DOHH2 (cell line): ENCODE data around the gene USH1G.
A peak's percentile ranks its signal among the peaks of the same experiment; 100 is the strongest.

ENCODE experiments used
- H3F3A ChIP-seq: fragments of 200-600 bp; sonication (generic), shearing (Covaris generic); 2 replicates; pipeline ENCODE4 v1.6.0; 2016; ENCODE audit warnings: antibody characterized with exemption, mild to moderate bottlenecking; ENCODE audit not compliant: control insufficient read depth, insufficient read depth
- H3K27ac ChIP-seq: fragments of 200-600 bp; sonication (generic); 2 replicates; pipeline ENCODE4 v1.5.1; 2014; ENCODE audit warnings: low read depth, mild to moderate bottlenecking, low read length, moderate library complexity
- H3K27me3 ChIP-seq: fragments of 200-600 bp; sonication (generic); 2 replicates; pipeline ENCODE4 v1.6.1; 2014; ENCODE audit warnings: mild to moderate bottlenecking, low read length, mixed read lengths; ENCODE audit not compliant: control insufficient read depth
- H3K36me3 ChIP-seq: fragments of 200-600 bp; sonication (generic); 2 replicates; pipeline ENCODE4 v1.6.1; 2014; ENCODE audit warnings: mild to moderate bottlenecking, low read length, moderate library complexity, mixed read lengths; ENCODE audit not compliant: control insufficient read depth
- H3K4me1 ChIP-seq: fragments of 200-600 bp; sonication (generic); 2 replicates; pipeline ENCODE4 v1.6.1; 2014; ENCODE audit warnings: mild to moderate bottlenecking, low read length, mixed read lengths; ENCODE audit not compliant: control insufficient read depth
- H3K4me2 ChIP-seq: fragments of 200-600 bp; sonication (generic); 2 replicates; pipeline ENCODE4 v1.6.0; 2014; ENCODE audit warnings: mild to moderate bottlenecking, low read length, moderate library complexity
- H3K4me3 ChIP-seq: fragments of 200-600 bp; sonication (generic); 2 replicates; pipeline ENCODE4 v1.5.1; 2014; ENCODE audit warnings: mild to moderate bottlenecking, low read length, mixed read lengths
- H3K79me2 ChIP-seq: fragments of 200-600 bp; sonication (generic); 2 replicates; pipeline ENCODE4 v1.6.1; 2014; ENCODE audit warnings: mild to moderate bottlenecking, low read length, mixed read lengths; ENCODE audit not compliant: control insufficient read depth
- H3K9me2 ChIP-seq: fragments of 200-600 bp; sonication (generic); replicated peaks from 2 replicates; pipeline ENCODE4 v1.6.1; 2014; ENCODE audit warnings: mild to moderate bottlenecking, low read length, mixed read lengths; ENCODE audit not compliant: control insufficient read depth
- H3K9me3 ChIP-seq: fragments of 200-600 bp; sonication (generic); 2 replicates; pipeline ENCODE4 v1.6.1; 2014; ENCODE audit warnings: antibody characterized with exemption, low read length, mixed read lengths; ENCODE audit not compliant: control insufficient read depth, insufficient read depth
- H4K20me1 ChIP-seq: fragments of 200-600 bp; sonication (generic); 2 replicates; pipeline ENCODE4 v1.6.0; 2014; ENCODE audit warnings: low read depth, mild to moderate bottlenecking, antibody characterized with exemption, low read length, moderate library complexity; ENCODE audit not compliant: control insufficient read depth, insufficient read depth
- EZH2phosphoT487 ChIP-seq: fragments of 200-600 bp; sonication (generic); IDR thresholded peaks from 2 replicates; pipeline ENCODE4 v1.6.1; 2017; ENCODE audit warnings: borderline replicate concordance, mild to moderate bottlenecking, antibody characterized with exemption, low read length, moderate library complexity, mixed read lengths
- TF ChIP-seq, protein P1 (sequence below): fragments of 200-600 bp; sonication (generic); IDR thresholded peaks from one replicate; pipeline ENCODE4 v1.5.1; 2014; ENCODE audit warnings: antibody characterized with exemption, mild to moderate bottlenecking, low read depth, low read length; ENCODE audit not compliant: poor library complexity, severe bottlenecking

The USH1G gene

DNA sequence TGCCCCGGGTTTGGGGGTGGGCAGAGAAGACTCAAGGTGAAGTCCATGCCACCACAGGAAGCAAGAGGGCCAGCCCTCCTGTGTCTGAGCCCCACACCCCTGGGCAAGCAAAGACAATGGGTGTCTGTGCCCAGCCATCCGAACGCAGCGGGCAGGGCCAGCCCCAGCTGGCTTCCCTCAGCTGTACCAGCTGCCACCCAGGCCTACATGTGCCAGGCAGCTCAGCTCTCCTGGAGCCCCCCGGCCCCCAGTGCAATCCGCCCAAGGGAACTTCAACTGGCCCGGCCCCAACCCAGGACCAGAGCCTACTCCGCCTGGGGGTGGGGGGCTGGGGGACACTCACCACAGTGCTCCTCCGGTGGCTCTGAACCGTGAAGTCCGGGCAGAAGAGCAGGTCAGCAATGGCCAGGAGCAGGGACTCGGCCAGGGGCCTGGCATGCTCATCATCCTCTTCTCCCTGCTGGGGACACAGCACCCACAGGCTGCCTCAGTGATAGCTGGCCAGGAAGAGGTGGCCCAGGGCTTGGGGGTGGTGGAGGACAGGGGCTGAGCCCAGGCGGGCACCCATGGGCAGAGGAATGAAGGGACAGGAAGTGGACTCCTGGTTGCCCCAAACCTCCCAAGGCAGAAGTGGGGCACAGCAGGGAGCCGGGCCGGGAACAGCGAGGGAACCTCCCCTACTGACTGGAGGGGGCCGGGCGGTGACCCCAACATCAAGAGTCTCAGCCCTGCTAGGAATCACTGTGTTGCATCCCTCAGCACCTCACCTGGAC lies 39.8 kb upstream of the USH1G start:
- TF ChIP-seq, protein P1, sequence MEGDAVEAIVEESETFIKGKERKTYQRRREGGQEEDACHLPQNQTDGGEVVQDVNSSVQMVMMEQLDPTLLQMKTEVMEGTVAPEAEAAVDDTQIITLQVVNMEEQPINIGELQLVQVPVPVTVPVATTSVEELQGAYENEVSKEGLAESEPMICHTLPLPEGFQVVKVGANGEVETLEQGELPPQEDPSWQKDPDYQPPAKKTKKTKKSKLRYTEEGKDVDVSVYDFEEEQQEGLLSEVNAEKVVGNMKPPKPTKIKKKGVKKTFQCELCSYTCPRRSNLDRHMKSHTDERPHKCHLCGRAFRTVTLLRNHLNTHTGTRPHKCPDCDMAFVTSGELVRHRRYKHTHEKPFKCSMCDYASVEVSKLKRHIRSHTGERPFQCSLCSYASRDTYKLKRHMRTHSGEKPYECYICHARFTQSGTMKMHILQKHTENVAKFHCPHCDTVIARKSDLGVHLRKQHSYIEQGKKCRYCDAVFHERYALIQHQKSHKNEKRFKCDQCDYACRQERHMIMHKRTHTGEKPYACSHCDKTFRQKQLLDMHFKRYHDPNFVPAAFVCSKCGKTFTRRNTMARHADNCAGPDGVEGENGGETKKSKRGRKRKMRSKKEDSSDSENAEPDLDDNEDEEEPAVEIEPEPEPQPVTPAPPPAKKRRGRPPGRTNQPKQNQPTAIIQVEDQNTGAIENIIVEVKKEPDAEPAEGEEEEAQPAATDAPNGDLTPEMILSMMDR, result no peak
- no peak for TF ChIP-seq EZH2phosphoT487
- no peak overlapping the region for H3K27ac ChIP-seq
- H3K9me2 ChIP-seq, result no peaks in the 10 kb centered on the region
- H4K20me1 ChIP-seq, result no peaks in the 10 kb centered on the region
- no peaks in the 10 kb centered on the region for H3K9me3 ChIP-seq
- H3K4me1 ChIP-seq, result peaks cover 9% of the 10 kb centered on the region
- no peaks in the 10 kb centered on the region for H3F3A ChIP-seq
- no peaks in the 10 kb centered on the region for H3K79me2 ChIP-seq
- no peaks in the 10 kb centered on the region for H3K36me3 ChIP-seq
- peaks cover 2% of the 10 kb centered on the region; the same call in 1 of the 2 replicates for H3K27me3 ChIP-seq
- no peak overlapping the region for H3K4me3 ChIP-seq
- H3K4me2 ChIP-seq, result no peak overlapping the region

DNA sequence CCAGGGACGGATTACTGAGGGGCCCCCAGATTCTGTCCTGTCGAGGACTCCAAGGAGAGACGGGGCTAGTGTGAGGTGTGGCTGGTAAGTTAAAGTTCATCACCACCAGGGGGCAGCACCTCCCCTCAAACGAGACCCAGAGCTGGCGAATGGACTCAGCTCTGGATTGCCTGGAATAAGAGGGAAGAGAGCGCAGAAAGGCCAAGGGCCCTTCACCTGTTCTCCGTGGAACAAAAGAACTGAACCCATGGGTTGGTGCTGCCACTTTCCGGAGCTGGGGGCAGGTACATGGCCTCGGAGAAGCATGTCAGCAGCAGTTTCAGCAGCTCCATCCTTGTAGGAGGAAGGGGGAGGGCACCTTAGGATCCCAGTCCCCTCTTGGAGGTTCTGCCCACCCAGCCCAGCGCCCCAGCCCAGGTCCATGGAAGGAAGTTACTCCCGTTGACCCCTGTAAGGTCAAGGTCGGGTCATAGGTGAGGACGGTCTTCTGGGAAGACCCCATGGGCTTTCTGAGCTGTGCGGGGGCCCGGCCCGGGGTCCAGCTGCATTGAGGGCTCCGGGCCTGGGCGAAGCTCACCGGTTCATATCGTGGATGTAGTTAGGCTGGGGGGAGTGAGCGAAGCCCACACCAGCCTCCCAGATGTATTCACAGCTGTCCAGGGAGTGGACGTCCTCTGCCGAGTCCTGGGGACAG lies 38.7 kb upstream of the USH1G start:
- no peak overlapping the region for H3K4me3 ChIP-seq
- H3K9me3 ChIP-seq, result no peaks in the 10 kb centered on the region
- no peak for TF ChIP-seq EZH2phosphoT487
- TF ChIP-seq, protein P1, result peak; percentile 85
- no peaks in the 10 kb centered on the region for H3K79me2 ChIP-seq
- H3F3A ChIP-seq, result no peaks in the 10 kb centered on the region
- no peak overlapping the region for H3K4me2 ChIP-seq
- no peak overlapping the region for H3K27ac ChIP-seq
- H4K20me1 ChIP-seq, result no peaks in the 10 kb centered on the region
- H3K4me1 ChIP-seq, result peaks cover 9% of the 10 kb centered on the region
- no peaks in the 10 kb centered on the region for H3K36me3 ChIP-seq
- H3K9me2 ChIP-seq, result no peaks in the 10 kb centered on the region
- peaks cover 2% of the 10 kb centered on the region; the same call in 1 of the 2 replicates for H3K27me3 ChIP-seq

DNA sequence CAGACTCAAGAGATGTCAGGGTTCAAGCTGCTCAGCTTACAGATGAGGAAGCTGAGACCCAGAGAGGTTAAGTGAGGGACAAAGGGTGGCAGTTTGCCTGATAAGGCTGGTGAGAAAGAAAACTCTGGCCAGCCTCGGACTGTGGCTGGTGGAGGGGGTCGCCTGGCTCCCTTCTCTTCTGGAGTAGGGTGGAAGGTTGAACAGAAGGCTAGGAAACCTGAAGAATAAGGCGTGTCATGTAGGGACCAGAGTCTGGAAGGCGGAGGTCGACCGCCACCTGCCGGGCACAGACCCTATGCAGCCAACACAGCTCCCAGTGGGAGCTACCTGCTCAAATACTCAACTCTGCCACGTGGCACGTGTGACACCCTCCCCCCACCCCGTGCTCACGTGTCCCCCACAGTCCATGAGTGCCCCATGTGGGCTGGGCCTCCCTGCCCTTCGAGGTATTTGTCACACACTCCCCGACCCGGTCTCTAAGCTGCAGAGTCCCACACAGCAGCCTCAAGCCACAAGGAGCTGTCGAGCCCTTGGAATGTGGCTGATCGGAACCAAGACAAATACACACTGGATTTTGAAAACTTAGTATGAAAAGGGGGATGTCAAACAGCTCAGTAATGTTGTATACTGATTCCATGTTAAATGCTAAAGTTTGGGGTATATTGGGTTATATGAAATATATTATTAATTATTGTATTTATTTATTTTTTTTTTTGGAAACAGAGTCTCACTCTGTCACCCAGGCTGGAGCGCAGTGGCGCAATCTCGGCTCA lies 37.7 kb upstream of the USH1G start:
- H3K4me2 ChIP-seq, result peak overlapping the region; percentile 78
- H3K4me1 ChIP-seq, result peaks cover 9% of the 10 kb centered on the region

More for the DNA sequence above, 37.7 kb upstream of the USH1G start:
- Histone ChIP-seq H3K9me2 (no peaks in the 10 kb centered on the region), H3K4me3 (peak overlapping the region; percentile 44; the same call in 1 of the 2 replicates), H3K9me3 (no peaks in the 10 kb centered on the region), H3K27me3 (peaks cover 2% of the 10 kb centered on the region; the same call in 1 of the 2 replicates), H3K27ac (no peak overlapping the region), H4K20me1 (no peaks in the 10 kb centered on the region), H3F3A (no peaks in the 10 kb centered on the region), H3K79me2 (no peaks in the 10 kb centered on the region), H3K36me3 (no peaks in the 10 kb centered on the region)
- TF ChIP-seq EZH2phosphoT487, result no peak
- TF ChIP-seq, protein P1, result peak; percentile 84
